Daoy (cell line): ENCODE results near the gene RUVBL2. TPM values are rescaled to one million over a fixed set of nuclear protein-coding genes. Genes with fewer than 3 reads are reported as not detected.
"Not testable (repeated sequence)": the region's sequence is repeated elsewhere in the genome, so short reads cannot be mapped to it uniquely, and the experiment has no call there.

Source experiments
- DNase-seq: peaks from one replicate; pipeline ENCODE4 v3.0.0-alpha.2; 2015; ENCODE audit warnings: low read depth
- total RNA-seq: library from RNA; depleted of rRNA; stranded (reverse); fragments of >200 nt; shearing (Covaris generic); gene quantifications from 2 replicates; pipeline ENCODE4 v1.2.3, GENCODE V29; 2014; rRNA removed

Gene RUVBL2
- total RNA-seq, 1 experiment from 2014 or later: 590 TPM

GRCh38 chr19:49049834-49050233, 56.1 kb downstream of the RUVBL2 start:
- not testable (repeated sequence) for DNase-seq

- DNase-seq: peak; percentile 93
Observed at GRCh38 chr19:49050376-49051033, 56.8 kb downstream of the RUVBL2 start.

DNA sequence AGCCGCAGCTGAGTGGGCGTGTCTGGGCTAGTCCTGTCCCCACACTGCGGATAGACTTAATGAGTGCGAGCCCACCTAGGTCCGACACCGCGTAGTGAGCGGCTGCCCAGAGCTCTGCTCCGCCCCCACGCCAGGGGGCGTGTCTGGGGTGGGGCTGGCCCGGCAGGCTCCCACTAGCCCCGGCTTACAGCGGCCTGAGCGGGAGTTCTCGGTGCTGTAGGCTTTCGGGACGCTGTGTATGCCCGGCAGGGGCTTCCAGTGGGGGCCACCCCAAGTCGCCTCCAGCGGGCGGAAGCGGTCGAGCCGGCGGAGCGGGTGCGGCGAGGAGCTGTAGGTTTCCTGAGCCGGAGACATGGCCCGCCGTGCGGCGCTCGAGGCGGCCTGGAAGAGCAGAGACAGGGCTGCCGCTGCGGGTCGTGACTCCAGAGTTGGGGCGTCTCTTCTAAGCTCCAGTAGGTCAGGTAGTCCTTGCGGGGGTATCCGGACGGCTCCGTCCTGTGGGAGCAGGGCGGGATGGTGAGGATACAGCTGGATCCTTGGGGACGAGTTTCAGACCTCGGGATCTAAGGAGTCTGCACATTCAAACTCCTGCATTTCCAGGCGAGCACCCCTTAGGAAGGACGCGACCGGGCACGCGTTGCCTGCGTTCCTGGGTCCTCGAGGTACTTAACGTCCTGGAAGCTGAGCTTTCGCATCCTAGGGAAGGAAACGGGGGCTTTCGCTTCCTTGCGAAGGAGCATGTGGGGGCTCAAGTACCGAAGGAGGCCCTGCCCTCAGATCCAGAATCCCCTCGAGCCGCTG, 62.6 kb downstream of the RUVBL2 start:
- DNase-seq: peak; percentile 84

- peak; percentile 34 for DNase-seq
Observed at GRCh38 chr19:49056902-49057596, 63.4 kb downstream of the RUVBL2 start.

DNA sequence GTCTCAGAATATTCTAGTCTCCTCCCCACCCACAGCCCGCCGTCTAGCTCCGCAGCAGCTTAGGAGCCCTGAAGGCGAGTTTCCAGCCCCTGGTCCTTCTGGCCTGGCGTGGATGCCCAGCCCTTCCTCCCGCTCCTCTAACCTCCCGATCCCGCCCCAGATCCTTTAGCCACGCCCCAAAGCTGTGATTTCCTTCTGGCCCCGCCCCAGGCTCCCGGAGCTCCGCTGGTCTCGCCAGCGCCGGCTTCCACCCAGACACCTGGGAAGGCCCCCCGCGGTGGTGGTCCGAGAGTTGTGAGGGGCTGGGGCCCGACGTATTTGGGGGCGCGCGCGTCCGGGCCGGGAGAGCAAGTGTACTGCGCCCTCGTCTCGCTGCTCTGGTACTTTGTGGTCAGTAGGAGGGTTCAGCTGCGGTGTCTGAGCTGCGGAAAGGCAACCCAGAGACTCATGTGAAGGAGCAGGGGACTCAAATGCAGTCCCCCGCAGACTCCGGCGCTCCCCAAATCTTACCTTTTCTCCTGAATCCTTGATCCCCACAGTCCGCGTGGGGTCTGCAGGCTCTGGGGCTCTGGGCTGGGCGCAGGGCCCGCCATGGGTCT, 64.0 kb downstream of the RUVBL2 start, which contains the start of gene CGB7:
TSS of gene CGB7 (minus strand) at position 114 of the 599 bp plus-strand sequence. CDS start 2,374 bp downstream, outside the sequence.
- peak; percentile 84 for DNase-seq

- peak; percentile 57 for DNase-seq
Observed at GRCh38 chr19:49058562-49058961, 64.9 kb downstream of the RUVBL2 start.

DNA sequence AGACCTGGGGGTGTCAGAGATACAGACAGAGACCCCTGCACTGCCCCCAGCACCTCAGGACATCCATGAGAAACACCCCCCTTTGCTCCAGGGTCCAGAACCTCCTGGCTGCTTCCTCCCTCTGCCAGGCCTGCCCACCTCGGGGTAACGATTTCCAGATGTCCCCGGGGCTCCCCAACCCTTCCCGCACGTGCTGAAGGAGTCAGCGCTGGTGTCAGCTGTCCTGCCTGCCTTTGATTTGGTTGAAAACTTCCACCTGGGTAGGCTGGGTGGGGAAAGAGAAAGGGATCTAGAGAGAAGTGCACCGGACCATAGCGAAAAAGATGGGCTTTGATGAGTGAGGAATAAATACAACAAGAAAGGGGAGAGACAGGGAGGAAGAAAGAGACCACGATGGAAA, 65.4 kb downstream of the RUVBL2 start:
- no peak for DNase-seq

- DNase-seq: no peak
Observed at GRCh38 chr19:49061000-49061399, 67.3 kb downstream of the RUVBL2 start.

DNA sequence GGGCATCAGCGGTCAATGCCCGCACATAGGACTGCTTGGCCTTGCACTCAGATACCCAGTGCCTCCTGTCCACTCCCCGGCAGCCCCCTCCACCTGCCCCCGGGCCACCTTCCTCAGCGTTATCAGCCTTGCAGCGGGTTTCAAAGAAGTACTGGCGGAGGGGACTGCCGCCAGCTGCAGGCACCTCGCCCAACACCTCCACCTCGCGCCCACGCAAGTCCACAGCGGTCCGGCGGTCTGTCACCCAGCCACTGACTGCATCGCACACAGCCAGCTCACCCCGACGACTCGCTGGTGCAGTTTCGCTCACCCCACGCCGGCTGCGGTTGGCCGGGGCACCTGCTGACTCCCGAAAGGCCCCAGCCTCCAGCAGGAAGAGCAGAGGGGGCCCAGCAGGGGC, 67.8 kb downstream of the RUVBL2 start:
- DNase-seq: no peak

- no peak for DNase-seq
Observed at GRCh38 chr19:49064029-49064629, 70.4 kb downstream of the RUVBL2 start.

DNA sequence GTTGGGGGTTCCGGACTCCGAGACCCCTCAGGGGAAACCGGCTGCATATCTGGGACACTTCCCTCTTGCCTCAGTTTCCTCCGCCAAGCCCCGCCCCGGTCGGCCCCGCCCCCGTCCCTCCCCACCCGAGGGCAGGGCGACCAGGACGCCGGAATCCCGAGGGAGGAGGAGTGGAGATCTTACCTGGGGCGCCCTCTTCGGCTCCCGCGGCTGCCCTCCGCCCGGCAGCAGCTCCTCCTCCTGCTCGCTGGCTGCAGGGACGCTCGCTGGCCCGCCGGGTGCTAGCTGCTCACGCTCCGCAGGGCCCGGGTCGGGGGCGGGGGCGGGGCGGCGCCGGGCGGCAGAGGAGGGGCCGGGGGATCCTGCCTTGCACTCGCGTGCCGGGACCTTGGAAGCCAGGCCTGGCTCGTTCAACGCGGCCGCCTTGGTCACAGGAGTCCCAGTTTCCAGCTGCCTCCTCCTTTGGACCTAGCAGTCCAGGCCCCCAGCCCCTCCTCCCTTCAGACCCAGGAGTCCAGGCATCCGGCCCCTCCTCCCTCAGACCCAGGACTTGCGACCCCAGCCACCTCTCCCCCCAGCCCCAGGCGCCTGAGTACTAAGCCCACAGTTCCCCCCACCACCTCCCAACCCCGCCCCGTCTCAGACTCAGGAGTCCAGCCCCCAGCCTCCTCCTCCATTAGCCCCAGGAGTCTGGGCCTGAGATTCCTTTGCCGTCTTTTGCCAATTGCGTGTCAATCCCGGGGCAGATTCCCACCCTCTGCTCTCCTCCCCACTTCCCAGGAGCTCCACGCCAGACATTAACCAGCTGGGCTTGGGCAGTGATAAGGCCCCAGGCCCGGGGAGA, 71.3 kb downstream of the RUVBL2 start, which contains the start of gene NTF4:
TSS of gene NTF4 (minus strand) at position 51 of the 844 bp plus-strand sequence. CDS start 2,821 bp downstream, outside the sequence.
- DNase-seq: peak; percentile 44

Other genes with a start within 250 kb of the RUVBL2 start
- gene IZUMO1, start 247.0 kb upstream of the RUVBL2 start, total RNA-seq: not detected in 2 replicates
- 0.39 TPM in 1 of 2 replicates, not detected in the other for gene FUT1, start 241.2 kb upstream of the RUVBL2 start, total RNA-seq
- not detected in 2 replicates for gene FGF21, start 238.4 kb upstream of the RUVBL2 start, total RNA-seq
- 29.5 and 36.7 TPM in 2 replicates for gene BCAT2, start 182.9 kb upstream of the RUVBL2 start, total RNA-seq
- 0.69 TPM in 1 of 2 replicates, not detected in the other for gene HSD17B14, start 157.4 kb upstream of the RUVBL2 start, total RNA-seq
- 2.1 and 4.5 TPM in 2 replicates for gene PLEKHA4, start 125.3 kb upstream of the RUVBL2 start, total RNA-seq
- 50.7 and 56.2 TPM in 2 replicates for gene PPP1R15A, start 121.5 kb upstream of the RUVBL2 start, total RNA-seq
- gene TULP2, start 95.1 kb upstream of the RUVBL2 start, total RNA-seq: not detected in 2 replicates
- 105 and 106 TPM in 2 replicates for gene NUCB1, start 93.6 kb upstream of the RUVBL2 start, total RNA-seq
- not detected in 2 replicates for gene DHDH, start 60.2 kb upstream of the RUVBL2 start, total RNA-seq
- gene BAX, start 39.0 kb upstream of the RUVBL2 start, total RNA-seq: 43.7 and 54.2 TPM in 2 replicates
- gene FTL, start 28.6 kb upstream of the RUVBL2 start, total RNA-seq: 754 and 855 TPM in 2 replicates
- gene GYS1, start 578 bp upstream of the RUVBL2 start, total RNA-seq: 19.2 and 36.8 TPM in 2 replicates
- gene LHB, start 23.2 kb downstream of the RUVBL2 start, total RNA-seq: 0.60 and 4.0 TPM in 2 replicates
- gene CGB3, start 30.4 kb downstream of the RUVBL2 start, total RNA-seq: 5.3 and 11.9 TPM in 2 replicates
- 2.2 TPM in 1 of 2 replicates, not detected in the other for gene CGB2, start 38.0 kb downstream of the RUVBL2 start, total RNA-seq
- not detected in 2 replicates for gene CGB1, start 43.0 kb downstream of the RUVBL2 start, total RNA-seq
- 22.0 and 35.7 TPM in 2 replicates for gene CGB5, start 50.0 kb downstream of the RUVBL2 start, total RNA-seq
- gene CGB8, start 55.2 kb downstream of the RUVBL2 start, total RNA-seq: 27.8 and 31.4 TPM in 2 replicates
- 4.3 and 6.8 TPM in 2 replicates for gene CGB7, start 63.9 kb downstream of the RUVBL2 start, total RNA-seq
- not detected in 2 replicates for gene NTF4, start 70.9 kb downstream of the RUVBL2 start, total RNA-seq
- gene KCNA7, start 78.8 kb downstream of the RUVBL2 start, total RNA-seq: not detected in 2 replicates
- gene SNRNP70, start 91.6 kb downstream of the RUVBL2 start, total RNA-seq: 179 and 191 TPM in 2 replicates
- gene LIN7B, start 120.5 kb downstream of the RUVBL2 start, total RNA-seq: 6.7 and 7.2 TPM in 2 replicates
- gene C19orf73, start 125.3 kb downstream of the RUVBL2 start, total RNA-seq: 2.3 and 2.6 TPM in 2 replicates
- 5.4 and 10.4 TPM in 2 replicates for gene PPFIA3, start 125.7 kb downstream of the RUVBL2 start, total RNA-seq
- gene HRC, start 161.5 kb downstream of the RUVBL2 start, total RNA-seq: not detected in 2 replicates
- gene TRPM4, start 163.9 kb downstream of the RUVBL2 start, total RNA-seq: 2.1 and 31.7 TPM in 2 replicates